Effector CD8-positive, alpha-beta T cell (primary cell): Measurements from ENCODE around the gene CDH24.

Experiments
- DNase-seq: peaks from one replicate; lab custom pipeline; 2025; lab: John Stamatoyannopoulos, UW

The CDH24 gene

DNA sequence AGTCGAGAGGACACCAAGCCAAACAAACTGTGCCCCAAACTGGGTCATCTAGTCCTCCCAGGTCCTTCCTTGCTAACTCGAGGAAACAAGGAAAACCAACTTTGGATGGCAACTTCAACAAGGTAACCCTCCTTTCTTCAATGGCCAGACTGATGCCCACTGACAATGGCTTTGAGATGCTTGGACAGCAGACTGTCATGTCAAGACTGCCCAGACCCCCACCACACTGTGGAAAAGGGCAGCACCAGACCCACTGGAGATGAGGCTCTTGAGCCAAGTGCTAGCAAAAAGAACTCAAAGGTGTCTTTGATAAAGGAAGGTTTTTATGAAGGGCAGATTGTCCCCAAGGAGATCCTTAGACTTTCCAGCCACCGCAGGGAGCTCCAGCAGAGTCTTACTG lies 9.0 kb upstream of the CDH24 start:
- no peak for DNase-seq

DNA sequence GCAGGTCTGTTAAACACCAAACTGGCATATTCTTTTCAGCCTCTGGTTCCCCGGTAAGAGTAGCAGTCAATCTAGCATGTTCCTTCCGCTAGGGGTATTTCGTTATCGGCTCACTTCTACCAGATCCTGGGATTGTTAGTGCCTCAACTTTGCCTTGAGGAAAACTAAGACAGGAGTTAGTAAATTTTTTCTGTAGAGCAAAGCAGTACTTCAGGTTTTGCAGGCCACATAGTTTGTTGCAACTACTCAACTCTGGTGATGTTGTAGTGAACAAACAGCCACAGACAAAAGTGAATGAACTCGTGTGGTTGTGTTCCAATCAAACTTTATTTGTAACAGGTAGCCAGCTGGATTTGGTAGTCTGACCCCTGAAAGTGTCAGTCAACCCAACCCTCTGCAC lies 6.3 kb upstream of the CDH24 start:
- DNase-seq: no peak

DNA sequence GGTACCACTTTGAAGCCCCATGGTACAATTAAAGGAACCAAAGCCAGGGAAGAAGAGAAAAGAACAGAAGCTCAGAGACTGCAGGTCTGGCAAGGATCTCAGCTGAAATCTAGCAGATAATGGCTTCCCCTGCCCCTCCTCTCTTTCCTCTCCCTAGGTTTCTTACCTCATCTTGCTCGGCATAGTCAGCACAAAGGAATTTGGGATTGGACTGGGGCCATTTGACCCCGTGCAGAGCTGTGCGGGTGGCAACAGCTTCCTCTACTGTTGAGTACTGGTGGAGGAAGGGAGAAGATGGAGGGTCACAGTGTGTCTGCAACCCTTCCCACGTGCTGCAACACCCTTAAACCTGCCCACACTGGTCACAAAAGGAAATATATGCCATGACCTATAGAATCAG lies 4.7 kb upstream of the CDH24 start:
- no peak for DNase-seq

DNA sequence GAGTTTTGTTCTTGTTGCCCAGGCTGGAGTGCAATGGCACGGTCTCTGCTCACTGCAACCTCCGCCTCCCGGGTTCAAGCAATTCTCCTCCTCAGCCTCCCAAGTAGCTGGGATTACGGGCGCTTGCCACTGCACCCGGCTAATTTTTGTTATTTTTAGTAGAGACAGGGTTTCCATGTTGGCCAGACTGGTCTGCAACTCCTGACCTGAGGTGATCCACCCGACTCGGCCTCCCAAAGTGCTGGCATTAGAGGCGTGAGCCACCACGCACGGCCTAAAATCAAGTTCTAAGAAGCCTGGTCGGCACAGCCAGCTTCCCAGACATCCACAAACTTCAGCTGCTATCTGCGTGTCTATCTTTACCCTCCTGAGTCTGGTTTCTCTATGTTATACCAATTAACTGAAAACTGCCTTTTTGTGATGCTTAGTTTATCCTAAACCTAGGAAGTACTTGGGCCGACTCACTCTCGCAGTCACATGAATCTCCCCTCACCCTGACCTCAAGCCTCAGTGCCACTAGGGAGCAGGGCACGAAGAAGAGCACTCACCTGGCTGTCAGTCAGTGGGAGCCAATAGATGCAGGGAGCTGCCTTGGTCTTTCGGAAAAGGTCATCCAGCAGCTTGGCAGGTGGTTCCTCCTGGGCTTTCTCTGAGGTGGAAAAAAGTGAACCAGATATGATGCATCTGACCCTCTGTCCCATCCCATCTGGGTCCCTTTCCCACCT lies 3.4 kb upstream of the CDH24 start:
- DNase-seq: no peak

DNA sequence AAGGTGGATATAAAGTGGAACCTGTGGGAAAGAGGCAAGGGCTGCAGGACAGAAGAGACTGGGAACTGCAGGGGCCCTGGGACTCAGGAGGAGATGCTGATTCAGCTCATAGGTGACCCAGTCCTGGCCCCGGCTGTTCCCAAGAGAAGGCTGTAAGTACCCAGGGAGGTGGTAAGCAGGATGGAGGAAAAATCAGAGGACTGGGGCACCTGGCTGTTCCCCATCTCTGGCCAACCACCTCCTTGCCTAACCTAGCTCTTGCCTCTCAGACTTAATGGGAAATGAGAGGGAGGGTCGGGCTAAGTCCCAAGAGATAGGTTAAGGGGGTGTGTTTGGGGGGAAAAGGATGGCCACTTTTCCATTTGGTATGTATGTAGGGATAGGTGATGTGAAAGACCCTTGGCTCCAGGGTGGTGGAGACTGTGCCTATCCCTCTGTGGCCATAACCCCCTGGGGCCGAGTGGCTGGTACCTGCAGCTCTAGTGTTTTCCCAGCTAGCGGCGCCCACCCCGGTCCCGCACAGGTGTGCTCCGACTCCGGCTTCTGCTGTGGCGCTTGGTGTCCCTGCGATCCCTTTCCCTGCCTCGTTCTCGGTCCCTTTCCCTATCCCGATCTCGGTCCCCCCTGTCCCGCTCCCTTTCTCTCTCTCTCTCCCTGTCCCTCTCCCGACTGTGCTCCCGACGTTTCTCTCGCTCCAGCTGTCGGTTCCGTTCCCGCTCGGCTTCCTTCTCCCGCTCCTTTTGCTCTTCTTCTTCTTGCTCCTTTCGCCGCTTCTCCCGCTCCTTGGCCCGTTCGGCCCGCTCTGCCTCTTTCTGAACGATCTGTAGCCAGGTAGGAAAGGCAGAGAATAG lies 1.6 kb upstream of the CDH24 start:
- DNase-seq: no peak

DNA sequence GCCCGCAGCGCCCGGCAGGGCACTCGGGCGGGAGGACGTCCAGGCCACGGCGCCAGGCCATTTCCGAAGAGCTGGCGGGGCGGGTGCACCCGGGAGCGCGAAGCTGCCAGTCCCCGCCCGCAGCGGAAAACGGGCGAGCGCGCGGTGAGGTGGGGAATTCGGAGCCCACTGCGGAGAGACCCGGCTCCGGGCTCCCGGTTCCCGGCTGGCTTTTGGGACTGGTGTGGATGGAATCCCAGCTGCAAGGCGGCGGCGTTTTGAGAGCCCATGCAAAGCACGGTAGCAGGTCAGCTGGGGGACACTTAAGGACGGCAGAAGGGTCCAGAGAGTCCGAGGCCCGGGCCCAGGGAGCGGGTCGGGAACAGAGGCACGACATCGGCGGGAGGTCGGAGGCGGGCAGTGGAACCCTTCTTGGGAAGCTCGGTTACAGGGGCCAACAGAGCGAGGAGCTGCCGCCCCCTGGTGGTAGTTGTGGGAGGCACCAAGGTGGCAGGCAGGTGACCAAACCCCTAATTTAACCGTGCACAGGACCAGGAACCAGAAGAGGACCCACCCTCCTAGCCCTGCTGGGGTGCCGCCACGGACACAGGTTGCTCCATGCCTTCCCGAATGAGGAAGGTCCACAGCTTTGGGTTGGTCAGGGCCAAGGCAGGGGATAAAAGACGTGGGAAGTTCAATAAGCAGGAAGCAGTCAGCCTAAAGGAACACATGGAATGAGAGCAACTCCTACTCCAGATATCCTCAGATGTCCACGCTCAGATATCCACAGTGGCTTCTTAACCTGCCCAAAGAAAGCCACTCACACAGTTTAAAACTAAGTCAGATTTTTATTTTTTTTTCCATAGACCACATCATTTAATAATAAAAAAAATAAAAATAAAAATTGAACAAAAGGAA lies 685 bp upstream of the CDH24 start:
- DNase-seq: no peak

DNA sequence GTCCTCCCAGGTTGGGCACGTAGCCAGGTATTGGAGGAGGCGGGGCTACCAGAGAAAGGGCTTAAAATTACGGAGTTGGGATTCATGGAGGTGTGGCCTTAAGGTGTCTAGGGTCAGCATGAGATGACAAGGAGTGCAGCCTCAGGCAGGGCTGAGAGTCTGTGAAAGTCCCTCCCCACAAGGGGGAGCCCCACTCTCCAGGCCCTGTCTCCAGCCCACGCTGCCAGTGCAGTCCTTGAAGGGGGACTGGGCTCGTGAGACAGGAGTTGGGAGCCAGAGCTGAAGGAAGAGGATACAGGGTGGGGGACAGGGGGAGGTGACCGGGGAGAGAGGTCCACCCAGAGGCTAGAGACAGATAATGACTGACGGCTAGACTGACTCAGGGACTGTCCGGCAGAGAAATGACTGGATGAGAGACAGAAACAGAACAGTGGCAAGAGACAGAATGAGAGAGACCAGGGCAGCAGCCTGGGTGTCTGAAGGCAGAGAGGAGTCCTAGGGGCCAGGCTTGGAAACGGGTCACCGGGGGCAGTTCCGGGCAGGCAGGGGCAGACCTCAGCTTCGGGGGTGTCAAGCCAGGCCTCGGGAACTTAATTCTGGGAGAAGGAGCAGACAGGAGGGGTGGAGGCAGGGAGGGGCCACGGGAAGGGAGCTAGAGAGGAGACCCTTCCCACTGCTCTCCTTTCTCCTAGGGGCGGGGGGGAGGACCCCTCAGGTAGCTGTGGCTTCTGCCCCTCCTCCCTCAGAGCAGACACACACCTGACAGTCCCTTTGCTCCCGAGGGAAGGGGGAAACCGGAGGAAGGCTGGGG lies 970 bp downstream of the CDH24 start:
- no peak for DNase-seq

DNA sequence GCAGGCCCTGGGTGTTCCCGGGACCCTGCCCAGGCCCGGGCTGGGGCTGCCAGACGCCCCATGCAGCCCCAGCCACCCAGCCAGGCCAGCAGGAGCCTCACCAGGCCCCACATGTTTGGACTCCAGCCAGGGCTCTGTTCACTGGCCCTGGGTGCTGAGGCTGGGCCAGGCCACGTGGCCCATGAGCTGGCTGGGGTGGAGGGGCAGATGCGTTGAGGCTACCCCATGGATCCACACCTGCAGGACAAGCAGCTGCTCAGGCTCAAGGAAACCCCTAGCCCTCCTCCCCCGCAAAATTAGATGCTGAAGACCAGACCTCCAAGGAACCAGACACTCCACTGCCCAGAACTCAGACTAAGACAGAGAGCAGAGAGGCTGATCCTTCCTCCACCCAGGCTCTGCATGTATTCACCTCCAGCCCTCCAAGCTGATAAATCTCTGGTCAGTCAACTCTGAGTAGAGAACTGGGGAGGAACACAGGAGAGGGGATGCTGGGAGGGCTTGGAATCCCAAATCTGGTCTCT lies 1.6 kb downstream of the CDH24 start:
- no peak for DNase-seq

DNA sequence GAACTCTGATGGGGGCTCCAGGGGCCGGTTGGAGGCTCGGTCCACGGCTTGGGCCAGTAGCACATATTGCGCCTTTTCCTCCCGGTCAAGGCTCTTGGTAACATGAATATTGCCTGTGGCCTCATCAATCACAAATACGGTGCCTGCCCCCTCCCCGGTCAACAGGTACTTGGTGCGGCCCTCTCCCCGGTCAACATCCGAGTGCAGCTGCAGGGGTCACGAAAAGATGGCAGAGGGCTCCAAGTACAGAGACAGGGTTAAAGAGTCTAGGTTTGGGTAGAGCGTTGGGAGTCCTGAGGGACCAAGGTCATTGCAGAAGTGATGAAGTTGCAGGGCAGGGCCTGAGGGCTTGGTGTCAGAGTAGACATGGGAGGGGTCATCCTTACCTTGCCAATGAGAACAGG lies 2.2 kb downstream of the CDH24 start:
- DNase-seq: no peak

DNA sequence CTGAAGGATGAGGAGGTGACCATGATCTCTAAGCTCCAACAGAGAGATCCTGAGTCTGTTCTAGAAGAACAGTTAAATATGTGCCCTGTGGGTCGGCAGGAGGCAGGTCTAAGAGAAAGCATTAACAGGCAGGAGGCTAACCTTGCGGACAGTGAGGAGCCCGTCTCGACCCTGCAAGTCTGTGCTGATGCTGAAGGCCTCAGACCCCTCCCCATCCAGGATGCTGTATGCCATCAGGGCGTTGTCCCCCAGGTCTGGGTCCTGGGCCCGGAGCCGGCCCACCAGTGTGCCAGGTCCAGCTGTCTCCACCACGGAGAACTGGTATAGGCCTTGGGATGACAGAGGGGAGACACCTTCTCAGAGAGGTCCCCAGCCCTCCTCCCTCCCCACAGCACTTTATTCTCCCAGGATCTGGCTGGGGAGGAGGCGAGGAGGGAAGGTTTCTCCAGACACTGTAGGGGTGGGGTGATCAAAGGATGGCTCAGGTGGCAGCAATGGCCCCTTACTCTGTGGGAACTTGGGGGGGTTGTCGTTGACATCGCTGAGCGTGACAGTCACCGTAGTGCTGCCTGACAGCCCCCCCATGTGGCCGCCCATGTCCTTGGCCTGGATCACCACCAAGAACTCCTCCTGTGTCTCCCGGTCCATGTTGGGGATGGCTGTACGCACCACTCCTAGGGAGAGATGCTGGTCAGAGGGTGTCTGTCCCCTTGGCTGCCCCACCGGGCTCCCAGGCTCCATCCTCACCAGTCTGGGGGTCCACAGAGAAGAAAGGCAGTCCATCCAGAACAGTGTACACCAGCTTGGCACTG lies 3.1 kb downstream of the CDH24 start:
- DNase-seq: no peak

DNA sequence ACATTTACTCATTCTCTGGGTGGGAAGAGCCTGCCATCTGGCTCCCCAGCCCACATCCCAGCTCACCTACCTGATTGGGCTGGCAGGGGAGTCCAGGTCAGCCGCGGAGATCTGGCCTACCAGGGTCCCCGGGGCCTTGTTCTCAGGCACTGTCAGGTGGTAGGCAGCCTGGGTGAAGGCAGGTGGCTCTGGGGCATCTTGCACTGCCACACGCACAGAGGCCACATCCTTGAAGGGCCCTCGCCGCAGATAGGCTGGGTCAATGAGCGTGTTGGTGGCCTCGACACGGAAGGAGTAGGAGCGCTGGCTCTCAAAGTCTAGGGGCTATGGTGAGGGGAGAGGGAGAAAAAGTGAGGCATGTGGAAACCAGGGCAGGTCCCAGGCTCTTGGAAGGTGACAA lies 3.9 kb downstream of the CDH24 start:
- no peak for DNase-seq

DNA sequence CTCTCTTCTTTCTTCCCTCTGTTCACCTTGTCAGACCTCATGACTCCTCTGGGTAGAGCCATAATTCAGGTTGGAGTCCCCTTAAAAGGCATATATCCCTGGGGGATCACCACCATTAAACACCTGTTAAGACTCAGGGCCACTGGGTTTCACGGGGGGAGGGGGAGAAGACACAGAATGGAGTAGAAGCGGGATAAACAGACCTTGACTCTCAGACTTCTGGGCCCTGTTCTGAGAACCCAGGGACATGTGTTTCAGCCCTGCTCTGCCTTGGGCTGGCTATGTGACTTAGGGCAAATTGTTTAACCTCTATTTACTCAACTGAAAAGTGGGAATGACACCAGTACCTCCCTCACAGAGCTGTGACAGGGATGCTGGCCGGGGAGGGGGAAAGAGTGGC lies 4.6 kb downstream of the CDH24 start:
- no peak for DNase-seq

DNA sequence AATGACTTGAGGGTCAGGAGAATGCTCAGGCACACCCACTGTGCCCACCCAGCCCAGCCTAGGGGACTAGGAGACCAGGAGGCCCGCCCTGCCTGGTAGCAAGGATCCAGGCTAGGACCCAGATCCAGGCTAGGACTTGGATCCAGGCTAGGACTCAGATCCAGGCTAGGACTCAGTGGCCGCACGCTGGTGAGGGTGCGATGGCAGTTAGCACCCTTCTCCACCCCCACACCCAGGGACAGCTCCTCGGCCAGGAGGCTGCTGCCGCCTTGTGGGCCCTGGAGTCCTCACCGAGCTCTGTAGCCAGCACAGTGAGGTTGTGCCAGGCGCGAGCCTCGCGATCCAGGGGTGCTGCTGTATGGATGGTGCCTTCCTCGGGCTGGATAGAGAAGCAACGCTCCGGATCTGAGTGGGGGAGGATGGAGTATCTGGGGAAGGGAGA lies 5.1 kb downstream of the CDH24 start:
- DNase-seq: no peak

DNA sequence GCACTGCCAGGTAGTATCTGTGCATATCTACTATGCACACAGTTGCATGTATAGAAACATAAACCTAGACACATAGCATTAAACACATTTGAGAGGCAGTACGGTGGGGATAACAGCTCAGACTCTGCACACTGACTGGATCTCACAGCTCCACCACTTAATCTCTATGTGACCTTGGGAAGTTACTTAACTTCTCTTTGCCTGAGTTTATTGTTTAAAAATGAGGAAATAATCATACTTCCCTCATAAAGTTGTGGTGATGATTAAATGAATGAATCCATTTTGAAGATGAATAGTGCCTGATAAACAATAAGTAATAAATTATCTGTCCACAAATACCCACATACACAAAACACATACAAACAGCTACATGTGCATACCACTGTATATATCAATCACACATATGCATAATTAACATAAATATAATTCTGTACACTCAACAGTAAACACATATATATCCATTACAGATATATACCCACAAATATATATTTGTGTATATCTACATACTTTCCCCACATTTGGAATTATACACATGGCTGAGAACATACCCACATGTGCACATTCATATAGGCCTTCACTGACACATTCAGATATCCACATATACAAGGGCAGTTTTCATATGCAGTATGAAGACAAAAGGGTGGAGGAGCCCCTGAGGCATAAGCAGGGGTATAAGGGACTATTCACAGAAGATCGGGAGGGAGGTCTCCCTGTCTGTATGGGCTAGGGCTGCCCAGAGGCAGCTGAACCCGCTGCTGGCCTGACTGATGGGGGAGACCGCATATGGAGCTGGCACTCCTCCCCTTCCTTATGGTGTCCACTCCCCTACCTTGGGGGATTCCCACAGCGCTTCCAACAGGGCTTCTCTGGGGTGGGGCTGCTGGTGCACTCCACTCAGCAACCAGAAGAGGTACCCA lies 5.9 kb downstream of the CDH24 start:
- DNase-seq: no peak

DNA sequence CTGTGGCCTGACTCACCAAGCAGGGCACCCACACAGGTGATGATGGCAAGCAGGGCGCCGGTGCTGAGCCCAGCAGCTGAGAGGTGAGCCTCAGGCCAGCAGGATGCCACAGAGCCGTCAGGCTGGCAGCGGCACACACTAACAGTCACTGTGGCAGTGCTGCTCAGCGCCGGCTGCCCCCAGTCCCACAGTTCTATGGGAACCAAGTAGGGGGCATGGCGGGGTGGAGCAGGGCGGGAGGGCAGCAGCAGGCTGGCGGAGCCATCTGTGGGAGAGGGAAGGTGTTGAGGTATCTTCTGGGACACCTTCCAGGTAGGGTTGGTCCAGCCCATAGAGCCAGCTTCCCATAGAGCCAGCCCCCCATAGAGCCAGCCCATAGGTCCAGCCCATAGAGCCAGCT lies 8.3 kb downstream of the CDH24 start:
- no peak for DNase-seq

DNA sequence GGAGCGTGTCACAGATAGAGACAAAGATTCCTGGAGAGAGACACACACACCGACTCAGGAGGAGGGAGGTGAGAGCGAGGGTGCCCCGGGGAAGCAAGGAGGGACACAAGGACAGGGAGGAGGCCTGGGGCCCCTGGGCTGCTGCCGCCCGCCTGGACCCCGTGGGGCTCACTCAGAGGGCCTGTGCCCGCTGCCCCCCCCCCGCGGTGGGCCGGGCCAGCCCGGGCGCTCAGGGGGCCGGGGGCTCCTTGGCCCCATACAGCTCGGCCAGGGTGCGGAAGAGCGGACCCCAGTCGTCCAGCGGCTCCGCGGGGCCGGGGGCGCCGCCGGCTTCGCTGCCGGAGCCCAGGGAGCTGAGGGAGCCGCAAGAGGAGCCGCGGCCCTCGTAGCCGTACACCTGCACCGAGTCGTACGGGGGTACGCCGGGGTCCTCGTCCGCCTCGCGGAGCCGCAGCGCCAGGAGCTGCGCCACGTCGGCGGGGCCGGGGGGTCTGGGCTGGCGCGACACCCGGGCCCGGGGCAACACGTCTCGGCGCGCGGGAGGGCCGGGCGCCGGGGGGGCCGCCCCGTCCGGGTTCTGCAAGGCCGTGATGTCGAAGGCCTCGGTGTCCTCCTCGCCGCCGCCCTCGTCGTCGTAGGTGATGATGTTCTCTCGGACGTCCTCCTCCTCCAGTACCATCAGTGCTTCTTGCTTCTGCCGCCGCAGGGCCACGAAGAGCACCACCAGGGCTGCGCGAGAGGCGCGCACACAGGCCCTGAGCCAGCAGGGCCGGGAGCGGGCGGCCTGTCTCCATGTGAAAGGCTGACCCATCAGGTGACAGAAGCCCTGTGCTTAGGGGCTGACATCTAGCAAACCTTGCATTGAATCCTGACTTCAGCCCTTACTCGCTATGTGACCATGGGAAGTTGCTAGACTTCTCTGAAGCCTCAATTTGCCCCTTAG lies 9.3 kb downstream of the CDH24 start:
- no peak for DNase-seq

DNA sequence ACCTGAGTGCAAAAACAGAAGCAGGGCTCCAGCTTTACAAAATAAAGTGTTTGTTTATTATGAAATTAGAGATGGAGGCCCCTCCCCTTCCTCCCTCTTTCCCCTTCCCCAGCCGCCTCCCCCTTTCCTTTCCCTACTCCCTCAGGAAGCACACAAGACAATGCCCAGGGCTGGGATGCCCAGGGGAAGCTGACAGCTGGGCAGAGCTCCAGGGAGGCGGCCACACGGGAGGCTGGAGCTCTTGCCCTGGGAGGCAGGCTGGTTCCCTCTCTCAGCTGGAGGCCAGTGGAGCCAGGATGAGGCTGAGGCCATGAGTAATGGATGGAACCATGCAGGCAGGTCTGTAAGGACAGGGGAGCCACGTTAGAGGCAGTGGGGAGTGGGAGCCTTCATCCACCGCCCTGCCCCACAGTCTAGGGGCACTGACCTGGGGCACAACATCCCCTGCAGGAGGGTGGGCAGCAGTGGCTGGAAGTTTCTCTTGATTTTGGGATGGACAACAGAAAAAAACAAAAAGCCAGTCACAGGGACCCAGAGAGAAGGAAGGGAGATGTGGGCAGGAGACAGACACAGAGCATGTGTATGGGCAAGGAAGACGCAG lies 10.2 kb downstream of the CDH24 start:
- no peak for DNase-seq
